RKO (cell line): ENCODE results near the gene HAPLN3.
"Not testable (repeated sequence)": the region's sequence is repeated elsewhere in the genome, so short reads cannot be mapped to it uniquely, and the experiment has no call there.

ENCODE experiments used
- DNase-seq: peaks from one replicate; pipeline ENCODE4 v3.0.0-alpha.2; 2016; ENCODE audit warnings: low spot score

Gene HAPLN3, protein sequence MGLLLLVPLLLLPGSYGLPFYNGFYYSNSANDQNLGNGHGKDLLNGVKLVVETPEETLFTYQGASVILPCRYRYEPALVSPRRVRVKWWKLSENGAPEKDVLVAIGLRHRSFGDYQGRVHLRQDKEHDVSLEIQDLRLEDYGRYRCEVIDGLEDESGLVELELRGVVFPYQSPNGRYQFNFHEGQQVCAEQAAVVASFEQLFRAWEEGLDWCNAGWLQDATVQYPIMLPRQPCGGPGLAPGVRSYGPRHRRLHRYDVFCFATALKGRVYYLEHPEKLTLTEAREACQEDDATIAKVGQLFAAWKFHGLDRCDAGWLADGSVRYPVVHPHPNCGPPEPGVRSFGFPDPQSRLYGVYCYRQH

DNA sequence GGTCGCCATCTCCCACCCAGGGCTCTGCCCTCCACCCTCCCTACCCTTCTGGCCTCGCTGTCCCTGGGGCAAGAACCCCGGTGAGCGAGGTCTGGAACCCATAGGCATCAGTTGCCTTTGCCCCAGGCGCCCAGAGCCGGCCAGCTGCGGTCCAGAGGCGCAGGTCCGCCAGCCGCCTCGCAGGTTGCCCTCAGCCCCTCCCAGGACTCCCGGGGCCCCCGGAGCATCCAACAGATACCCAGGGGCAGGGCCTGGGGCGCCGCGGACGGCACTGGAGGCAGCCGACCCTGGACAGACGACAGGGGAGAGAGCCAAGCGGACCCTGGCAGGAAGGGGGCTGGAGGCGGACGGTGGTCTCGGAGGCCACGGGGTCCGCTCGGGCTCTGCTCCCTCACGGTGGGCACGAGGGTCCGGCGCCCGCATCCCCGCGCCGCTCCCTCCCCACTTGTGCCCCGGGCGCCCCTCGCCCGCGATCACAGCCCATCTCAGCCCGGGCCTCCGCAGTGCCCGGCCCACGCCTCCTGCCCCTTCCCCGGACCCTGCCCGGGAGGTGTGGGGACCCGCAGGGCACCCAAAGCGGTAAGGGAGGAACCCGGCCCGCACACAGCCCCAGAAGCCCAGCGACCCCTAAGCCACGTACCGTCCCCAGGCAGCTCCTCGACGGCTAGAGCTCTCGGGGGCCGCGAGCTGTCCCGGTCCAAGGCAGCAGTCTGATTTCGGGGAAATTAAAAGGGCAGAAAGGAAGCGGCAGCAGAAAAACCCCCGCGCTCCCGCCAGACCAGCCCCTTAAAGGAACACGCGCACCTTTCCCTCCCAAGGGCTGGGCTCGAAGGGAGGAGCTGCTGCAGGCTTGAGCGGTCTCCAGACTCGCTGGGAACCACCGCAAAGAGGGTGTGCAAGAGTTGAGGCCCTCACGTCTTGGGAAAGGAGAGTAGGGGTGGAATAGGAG is at the start of gene HAPLN3:
TSS of gene HAPLN3 (minus strand) at position 726 of the 949 bp plus-strand sequence. CDS start 8,246 bp downstream, outside the sequence.
- DNase-seq = no peak

DNA sequence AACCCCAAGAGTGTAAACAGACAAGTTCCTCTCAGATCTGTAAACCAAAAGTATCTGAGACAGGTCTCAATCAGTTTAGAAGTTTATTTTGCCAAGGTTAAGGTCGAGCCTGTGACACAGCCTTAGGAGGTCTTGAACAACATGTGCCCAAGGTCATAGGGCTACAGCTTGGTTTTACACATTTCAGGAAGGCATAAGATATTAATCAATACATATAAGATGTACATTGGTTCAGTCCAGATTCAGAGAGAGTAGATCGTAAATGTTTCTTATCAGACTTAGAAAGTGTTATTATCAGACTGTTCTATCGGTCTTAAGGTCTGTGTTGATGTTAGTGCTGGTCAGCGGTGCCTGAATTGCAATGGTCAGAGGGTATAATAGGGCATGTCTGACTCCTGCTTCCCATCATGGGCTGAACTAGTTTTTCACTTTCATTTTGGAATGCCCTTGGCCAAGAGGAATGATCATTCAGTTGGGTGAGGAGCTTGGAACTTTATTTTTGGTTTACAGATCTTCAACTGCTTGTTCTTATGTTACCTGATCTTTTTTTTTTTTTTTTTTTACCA is 44.8 kb upstream of the HAPLN3 start:
- no peak for DNase-seq

DNA sequence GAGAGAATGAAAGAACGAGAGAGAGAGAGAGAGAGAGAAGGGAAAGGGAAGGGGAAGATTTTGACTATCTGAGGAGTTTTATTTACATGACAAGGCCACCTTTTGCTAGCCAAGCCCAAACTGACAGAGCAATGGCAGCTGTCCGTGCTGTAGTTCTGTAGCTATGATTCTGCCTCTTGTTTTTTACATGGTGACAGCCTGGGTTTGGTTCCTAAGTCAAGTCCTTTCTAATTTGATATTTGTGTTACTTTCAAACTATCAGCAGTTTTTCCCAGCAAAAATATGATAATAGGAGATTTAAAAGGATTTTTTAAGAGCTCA is 44.1 kb upstream of the HAPLN3 start:
- no peak for DNase-seq

DNA sequence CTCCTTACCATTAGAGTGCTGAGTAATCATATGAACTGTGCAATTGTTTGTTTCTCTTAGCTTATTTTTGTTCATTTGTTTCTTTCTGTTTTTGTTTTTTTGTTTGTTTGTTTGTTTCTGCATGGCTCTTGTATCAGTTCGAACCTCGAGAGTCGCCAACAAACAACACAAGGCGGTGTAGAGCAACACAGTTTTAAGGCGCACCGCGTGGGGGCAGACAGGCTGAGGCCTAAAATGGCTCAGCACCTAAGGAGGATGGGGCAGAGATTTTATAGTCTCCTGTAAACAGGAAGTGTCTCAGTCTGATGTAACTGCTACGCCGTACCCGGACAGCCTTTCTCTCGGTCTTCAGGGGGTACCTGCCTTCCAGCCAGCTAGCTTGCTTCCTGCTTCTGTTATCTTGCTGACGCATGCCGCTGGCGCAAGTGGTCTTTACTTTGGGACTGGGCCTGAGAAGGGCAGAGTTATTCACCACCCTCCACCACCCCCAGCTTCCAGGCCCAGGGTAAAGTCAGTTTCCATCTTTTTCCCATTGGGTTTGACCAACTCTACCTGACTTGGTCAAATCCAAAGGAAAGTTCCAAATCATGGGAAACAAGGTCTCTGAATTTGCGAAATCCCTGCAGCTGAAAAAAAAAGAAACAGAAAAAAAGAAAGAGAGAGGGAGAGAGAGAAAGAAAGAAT is 43.6 kb upstream of the HAPLN3 start:
- no peak for DNase-seq

DNA sequence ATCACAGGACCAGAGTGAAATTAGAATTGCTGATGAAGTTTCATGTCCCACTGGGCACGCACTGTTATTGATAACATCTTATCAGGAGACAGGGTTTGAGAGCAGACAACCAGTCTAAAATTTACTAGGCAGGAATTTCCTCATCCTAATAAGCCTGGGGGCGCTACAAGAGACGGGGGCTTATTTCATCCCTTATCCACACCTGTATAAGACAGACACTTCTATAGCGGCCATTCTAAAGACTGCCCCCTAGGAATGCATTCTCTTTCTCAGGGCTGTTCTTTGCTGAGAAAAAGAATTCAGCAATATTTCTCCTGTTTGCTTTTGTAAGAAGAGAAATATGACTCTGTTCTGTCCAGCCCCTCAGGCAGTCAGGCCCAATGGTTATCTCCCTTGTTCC is 39.1 kb upstream of the HAPLN3 start:
- DNase-seq = not testable (repeated sequence)

DNA sequence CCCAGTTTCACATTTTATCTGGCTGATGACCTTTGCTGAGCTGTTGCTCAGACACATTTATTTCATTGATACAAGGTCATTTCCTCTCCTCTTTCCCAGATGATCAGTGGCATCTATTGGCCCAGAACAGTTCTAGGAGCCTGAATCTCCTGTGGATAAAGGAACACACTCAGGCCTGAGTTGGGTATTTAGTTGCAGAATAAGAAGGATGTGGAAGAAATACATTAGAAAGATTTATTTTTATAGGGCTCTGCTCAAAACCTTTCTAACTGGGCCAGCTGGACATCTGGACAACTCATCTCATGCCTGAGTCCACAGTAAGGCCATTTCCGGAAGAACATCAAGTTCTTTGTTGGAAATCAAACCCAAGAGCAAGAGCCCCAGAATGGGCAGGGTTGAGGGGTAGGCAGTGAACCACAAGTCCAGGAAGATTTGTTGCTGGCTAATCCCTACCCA is 37.6 kb upstream of the HAPLN3 start:
- DNase-seq = no peak

DNA sequence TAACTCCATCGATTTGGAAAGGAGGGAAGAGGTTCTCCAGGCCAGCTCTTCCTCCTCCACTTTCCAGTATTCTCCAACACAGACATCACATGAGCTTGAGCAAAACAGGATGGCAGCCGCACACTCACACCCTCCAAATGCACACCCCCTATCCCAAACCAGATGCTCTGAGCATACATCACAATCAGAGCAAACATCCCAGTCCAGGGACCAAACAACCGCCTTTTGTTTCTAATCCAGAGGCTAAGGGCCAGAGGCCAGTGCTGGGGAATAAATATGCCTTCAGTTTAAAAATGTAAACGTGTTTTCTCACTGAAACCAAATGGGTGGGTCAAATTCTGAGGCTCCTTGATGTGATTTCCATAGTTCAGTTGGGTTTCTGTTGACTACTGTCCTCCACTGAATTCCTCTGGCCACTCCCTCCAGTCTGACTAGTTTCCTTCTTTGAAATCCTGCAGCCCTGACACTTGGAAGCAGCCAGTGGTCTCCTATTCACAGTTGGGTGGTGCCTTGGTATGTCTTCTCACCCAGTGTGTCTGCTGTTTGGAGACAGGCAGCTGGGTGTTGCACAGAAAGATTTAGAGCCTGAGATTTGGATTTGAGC is 37.0 kb upstream of the HAPLN3 start:
- no peak for DNase-seq

DNA sequence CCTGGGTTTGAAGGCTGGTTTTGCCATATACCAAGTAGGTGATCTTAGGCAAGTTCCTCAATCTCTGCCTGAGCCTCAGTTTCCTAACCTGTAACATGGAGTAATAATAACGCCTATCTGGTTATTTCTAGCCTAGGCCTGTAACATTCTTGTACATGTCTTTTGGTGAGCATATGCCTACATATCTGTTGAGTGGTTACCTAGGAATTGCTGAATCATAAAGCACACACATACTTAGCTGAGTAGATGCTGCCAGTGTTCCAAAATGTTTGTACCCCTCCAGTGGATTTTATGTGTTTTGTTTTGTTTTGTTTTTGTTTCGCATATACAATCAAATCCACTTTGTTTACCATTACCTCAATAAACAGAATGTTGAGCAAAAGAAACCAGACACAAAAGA is 35.2 kb upstream of the HAPLN3 start:
- DNase-seq = no peak

DNA sequence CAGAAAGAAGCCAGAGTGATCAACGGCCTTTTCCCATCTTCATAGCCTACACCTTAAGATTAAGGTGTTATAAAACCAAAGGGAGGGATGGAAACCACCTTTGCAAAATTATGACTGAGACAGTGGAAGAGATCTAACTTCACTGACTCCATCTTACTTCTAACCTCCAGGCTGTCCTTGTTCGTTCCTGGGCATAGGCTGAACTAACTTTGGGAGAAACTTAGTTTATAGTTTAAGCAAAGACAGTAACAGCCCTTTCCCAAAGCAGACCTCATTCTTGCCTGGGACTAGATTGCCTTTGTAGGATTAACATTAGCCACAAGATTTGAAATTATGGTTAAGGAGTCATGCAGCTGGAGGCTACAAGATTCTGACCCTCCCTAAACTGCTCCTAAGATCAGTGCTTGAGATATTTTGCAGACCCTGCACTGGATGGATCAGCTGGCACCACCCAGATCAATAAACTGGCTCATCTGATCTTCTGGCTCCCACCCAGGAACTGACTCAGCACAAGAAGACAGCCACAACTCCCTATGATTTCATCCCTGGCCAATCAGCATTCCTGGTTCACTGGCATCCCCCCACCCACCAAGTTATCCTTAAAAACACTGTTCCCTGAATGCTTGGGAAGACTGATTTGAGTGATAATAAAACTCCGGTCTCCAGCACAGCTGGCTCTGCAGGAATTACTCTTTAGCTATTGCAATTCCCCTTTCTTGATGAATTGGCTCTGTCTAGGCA is 34.2 kb upstream of the HAPLN3 start:
- DNase-seq = not testable (repeated sequence)

DNA sequence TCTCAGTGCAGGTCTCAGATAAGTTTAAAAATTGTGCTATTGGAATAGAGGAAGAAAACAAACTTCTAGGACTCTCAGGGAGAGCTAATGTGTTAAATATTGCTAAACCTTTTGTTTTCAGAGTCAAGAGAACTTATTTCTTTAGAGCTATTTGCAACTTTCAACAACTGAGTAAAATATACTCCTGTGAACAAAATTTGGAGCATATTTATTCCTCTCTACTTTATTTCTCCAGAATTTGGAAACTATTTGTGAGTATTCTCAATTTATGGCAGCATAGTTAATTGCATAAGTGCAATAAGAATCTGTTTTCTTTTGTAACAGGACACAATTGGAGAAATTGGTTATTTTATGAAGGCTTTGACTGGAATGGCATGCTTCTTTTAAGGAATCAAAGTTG is 32.8 kb upstream of the HAPLN3 start:
- not testable (repeated sequence) for DNase-seq

DNA sequence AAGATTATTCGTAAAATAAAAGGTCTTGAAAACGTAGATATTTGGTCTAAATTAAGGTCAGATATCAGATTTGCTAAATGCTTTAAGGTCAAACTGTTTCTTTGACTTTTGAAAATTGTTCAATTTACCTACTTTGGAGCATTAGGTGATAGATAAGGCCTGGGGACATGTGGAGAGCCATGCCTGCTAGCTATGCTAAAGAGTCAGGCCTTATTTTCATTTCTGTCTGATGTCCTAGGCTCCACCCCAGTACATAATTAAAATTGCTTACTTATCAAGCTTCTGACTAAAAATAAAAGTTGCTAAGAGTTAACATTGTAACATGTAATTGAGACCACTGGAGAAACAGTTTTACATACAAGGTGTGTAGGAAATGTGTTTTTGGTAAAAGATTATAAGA is 30.3 kb upstream of the HAPLN3 start:
- DNase-seq = not testable (repeated sequence)

DNA sequence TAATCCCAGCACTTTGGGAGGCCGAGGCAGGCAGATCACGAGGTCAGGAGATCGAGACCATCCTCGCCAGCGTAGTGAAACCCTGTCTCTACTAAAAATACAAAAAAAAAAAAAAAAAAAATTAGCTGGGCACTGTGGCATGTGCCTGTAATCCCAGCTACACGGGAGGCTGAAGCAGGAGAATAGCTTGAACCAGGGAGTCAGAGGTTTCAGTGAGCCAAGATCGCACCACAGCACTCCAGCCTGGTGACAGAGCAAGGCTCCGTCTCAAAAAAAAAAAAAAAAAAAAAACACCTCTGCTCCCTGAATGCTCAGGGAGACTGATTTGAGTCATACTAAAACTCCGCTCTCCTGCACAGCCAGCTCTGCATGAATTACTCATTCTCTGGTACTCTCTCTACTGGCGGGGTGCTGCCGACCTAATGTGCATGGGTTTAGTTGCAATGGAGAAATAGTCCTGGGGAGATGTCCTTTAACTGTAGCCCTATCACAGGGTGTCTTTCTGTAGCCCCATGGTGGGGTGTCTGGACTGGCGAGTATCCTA is 25.6 kb upstream of the HAPLN3 start:
- DNase-seq = peak; percentile 87

DNA sequence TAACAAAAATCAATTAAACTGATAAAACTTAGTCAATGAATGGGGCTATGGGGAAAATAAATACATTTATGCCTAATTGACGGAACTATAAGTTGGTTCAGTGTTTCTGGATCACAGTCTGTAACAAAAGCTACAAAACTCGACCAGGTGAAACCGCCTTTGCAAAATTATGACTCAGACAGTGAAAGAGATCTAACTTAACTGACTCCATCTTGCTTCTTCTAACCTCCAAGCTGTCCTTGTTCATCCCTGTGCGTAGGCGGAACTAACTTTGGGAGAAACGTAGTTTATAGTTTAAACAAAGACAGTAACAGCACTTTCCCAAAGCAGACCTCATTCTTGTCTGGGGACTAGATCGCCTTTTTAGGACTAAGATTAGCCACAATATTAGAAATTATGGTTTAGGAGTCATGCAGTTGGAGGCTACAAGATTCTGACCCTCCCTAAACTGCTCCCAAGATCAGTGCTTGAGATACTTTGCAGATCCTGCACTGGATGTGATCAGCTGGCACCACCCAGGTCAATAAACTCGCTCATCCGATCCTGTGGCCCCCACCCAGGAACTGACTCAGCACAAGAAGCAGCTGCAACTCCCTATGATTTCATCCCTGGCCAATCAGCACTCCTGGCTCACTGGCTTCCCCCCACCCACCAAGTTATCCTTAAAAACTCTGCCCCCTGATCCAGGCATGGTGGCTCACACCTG is 25.0 kb upstream of the HAPLN3 start:
- peak; percentile 74 for DNase-seq

DNA sequence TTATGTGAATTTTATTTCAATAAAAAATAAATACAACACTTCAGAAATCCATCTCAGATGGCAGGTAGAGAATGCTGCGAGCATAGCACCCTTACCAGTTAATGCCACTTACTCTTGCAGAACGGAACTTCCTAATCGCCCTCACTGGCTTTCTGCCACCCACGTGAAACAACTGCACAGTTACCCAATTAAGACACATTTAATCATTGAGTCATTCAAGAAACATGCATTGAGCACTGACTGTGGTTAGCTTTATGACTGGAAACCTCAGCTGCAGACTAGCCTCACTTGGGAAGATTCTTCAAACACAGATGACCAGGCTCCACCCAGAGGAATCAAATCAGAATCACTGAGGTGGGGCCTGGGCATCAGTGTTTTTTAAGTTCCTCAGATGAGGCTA is 23.4 kb upstream of the HAPLN3 start:
- peak; percentile 97 for DNase-seq

DNA sequence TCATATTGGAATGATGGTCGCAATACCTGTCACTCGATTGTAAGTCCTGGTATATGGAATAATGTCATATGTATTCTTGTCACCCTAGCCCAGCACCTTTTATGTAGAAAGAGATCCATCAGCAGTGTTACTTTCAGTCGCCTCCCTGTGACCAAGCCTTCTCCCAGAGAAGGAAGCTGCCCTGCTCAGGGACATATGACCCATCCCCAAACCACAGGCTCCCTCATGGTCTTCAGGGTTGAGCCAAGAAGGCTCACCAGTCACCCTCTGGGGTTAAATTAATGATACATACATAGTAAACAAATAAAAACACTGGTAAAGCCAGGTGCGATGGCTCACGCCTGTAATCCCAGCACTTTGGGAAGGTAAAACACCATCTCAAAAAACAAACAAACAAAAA is 22.4 kb upstream of the HAPLN3 start:
- DNase-seq = no peak

DNA sequence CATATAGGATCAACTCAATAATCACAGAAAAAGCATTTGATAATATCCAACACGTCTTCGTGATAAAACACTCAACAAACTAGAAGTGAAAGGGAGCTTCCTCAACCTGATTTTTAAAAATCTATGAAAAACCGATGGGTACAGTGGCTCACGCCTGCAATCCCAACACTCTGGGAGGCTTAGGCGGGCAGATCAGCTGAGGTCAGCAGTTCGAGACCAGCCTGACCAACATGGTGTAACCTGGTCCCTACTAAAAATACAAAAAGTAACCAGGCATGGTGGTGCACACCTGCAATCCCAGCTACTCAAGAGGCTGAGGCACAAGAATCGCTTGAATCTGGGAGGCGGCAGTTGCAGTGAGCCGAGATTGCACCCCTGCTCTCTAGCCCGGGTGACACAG is 20.0 kb upstream of the HAPLN3 start:
- no peak for DNase-seq

DNA sequence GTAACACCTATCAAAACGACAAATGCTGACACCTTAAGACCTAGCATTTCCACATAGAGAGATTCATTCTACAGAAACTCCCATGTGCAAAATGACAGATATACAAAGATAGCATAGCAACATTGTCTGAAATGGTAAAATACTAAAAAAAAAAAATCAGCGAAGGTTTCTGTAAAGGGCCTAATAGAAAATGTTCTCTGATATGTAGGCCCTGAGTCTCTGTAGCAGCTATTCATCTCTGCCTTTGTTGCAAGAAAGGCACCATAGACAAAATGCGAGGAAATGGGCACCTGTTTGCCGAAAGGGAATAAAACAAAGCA is 18.5 kb upstream of the HAPLN3 start:
- DNase-seq = peak; percentile 28

DNA sequence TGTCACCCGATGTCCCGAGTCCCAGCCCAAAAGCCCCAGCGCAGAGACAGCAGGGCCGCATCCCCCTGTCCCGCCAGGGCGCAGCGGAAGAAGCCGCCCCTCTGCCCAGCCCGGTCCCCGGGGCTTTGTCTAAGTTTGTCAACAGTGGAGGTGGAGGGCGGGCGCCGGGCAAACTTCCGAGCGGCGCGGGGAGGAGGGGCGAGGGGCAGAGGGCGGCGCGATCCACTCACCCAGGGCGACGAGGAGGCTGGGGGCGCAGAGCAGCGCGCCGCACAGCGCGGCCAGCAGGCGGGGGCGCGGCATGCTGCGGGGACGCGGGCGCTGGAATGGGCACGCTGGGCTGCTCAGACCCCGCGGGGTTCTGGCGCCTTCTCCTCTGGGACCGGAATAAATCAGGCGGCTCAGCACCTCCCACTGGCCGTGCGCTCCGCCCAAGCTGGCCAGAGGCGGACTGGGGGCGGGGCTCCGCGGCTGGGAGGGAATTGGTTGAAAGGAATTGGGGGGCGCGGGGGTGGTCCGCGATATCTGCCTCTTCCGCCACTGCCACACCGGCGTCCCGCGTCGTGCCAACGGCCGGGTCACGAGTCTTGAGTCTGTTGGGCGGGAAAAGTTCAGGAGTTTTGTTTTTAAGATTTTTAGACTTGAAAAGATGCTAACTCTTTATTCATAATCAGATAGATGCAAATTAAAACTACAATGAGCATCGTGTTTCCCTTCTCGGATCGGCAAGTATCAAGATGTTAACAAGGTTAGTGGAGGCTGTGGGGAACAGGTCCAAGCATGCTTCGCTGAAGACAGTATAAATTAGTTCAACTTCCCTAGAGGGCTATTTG is 17.9 kb upstream of the HAPLN3 start, which contains the start of gene MFGE8:
TSS of gene MFGE8 (minus strand) at position 363 of the 833 bp plus-strand sequence. CDS start at position 303, 60 bp downstream.
- peak; percentile 71 for DNase-seq

DNA sequence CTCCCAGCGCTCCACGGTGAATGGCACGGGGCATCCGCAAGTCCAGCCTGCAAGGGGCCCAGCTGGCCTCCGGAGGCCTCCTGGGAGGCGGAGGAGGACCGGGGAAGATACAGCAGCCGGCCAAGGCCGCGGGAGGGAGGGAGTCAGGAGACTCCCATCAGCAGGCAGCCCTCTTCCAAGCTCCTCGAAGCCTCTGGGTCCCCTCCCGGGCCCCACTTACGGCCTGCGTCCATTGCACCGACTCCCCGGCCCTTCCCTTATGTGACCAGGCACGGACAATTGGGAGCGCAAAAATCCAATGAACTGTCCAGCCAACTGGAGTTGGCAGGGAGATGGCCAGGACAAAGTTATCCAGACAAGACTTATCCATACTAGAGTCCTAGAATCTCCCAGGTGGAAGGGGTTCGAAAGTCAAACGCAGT is 17.2 kb upstream of the HAPLN3 start:
- no peak for DNase-seq
